SU-DHL-6 (cell line): ENCODE data around the gene FOXF1.

Experiments used
- CTCF ChIP-seq: fragments of 200-600 bp; sonication (generic); IDR thresholded peaks from one replicate; pipeline ENCODE4 v1.5.1; 2017; ENCODE audit warnings: antibody characterized with exemption, mild to moderate bottlenecking, low read length, moderate library complexity; ENCODE audit not compliant: insufficient read depth, poor library complexity, severe bottlenecking
- EZH2phosphoT487 ChIP-seq: fragments of 200-600 bp; sonication (generic), shearing (Covaris generic); conservative IDR thresholded peaks from 2 replicates; pipeline ENCODE4 v1.6.1; 2018; ENCODE audit warnings: mild to moderate bottlenecking, antibody characterized with exemption, low read length, moderate library complexity, mixed read lengths

- no peak for TF ChIP-seq EZH2phosphoT487
- no peak for TF ChIP-seq CTCF
Measured at GRCh38 chr16:86497551-86498021, 12.7 kb upstream of the FOXF1 start.
